Measurements from ENCODE around the gene OLFML1.

The OLFML1 gene

GRCh38 chr11:7480113-7480512 is 5.2 kb upstream of the OLFML1 start:
- no peak for DNase-seq (ENCODE audit: low read depth in 2 of 2)

- DNase-seq (ENCODE audit: low read depth in 2 of 2) = no peak
Observed at GRCh38 chr11:7484131-7484530, 1.2 kb upstream of the OLFML1 start.

- no peak for DNase-seq (ENCODE audit: low read depth in 2 of 2)
Observed at GRCh38 chr11:7484645-7485044, 661 bp upstream of the OLFML1 start.

- no peak for DNase-seq (ENCODE audit: low read depth in 2 of 2)
Observed at GRCh38 chr11:7486098-7486780, 933 bp downstream of the OLFML1 start.

GRCh38 chr11:7486781-7487140 is 1.5 kb downstream of the OLFML1 start:
- DNase-seq (ENCODE audit: low read depth in 2 of 2) = no peak

- DNase-seq (ENCODE audit: low read depth in 2 of 2) = no peak
Observed at GRCh38 chr11:7487360-7487759, 2.1 kb downstream of the OLFML1 start.

- no peak for DNase-seq (ENCODE audit: low read depth in 2 of 2)
Observed at GRCh38 chr11:7488681-7489080, 3.4 kb downstream of the OLFML1 start.

GRCh38 chr11:7489376-7489775 is 4.1 kb downstream of the OLFML1 start:
- DNase-seq (ENCODE audit: low read depth in 2 of 2) = no peak

GRCh38 chr11:7490054-7490453 is 4.7 kb downstream of the OLFML1 start:
- no peak for DNase-seq (ENCODE audit: low read depth in 2 of 2)

- DNase-seq (ENCODE audit: low read depth in 2 of 2) = no peak
Observed at GRCh38 chr11:7490535-7490934, 5.2 kb downstream of the OLFML1 start.

- no peak for DNase-seq (ENCODE audit: low read depth in 2 of 2)
Observed at GRCh38 chr11:7492253-7492652, 6.9 kb downstream of the OLFML1 start.

GRCh38 chr11:7493670-7494069 is 8.4 kb downstream of the OLFML1 start:
- DNase-seq (ENCODE audit: low read depth in 2 of 2) = no peak

- DNase-seq (ENCODE audit: low read depth in 2 of 2) = no peak
Observed at GRCh38 chr11:7494086-7494745, 8.9 kb downstream of the OLFML1 start.

- DNase-seq (ENCODE audit: low read depth in 2 of 2) = no peak
Observed at GRCh38 chr11:7495882-7496551, 10.7 kb downstream of the OLFML1 start.

GRCh38 chr11:7498193-7498592 is 12.9 kb downstream of the OLFML1 start:
- no peak for DNase-seq (ENCODE audit: low read depth in 2 of 2)

- DNase-seq (ENCODE audit: low read depth in 2 of 2) = no peak
Observed at GRCh38 chr11:7499081-7499480, 13.8 kb downstream of the OLFML1 start.

- no peak for DNase-seq (ENCODE audit: low read depth in 2 of 2)
Observed at GRCh38 chr11:7500251-7500650, 14.9 kb downstream of the OLFML1 start.

- DNase-seq (ENCODE audit: low read depth in 2 of 2) = no peak
Observed at GRCh38 chr11:7501251-7501650, 15.9 kb downstream of the OLFML1 start.

- DNase-seq (ENCODE audit: low read depth in 2 of 2) = no peak
Observed at GRCh38 chr11:7501894-7502293, 16.6 kb downstream of the OLFML1 start.

- DNase-seq (ENCODE audit: low read depth in 2 of 2) = no peak
Observed at GRCh38 chr11:7506243-7506642, 20.9 kb downstream of the OLFML1 start.

- no peak for DNase-seq (ENCODE audit: low read depth in 2 of 2)
Observed at GRCh38 chr11:7508087-7508486, 22.8 kb downstream of the OLFML1 start.

- DNase-seq (ENCODE audit: low read depth in 2 of 2) = no peak
Observed at GRCh38 chr11:7509966-7510365, 24.7 kb downstream of the OLFML1 start.

GRCh38 chr11:7511401-7511800 is 26.1 kb downstream of the OLFML1 start:
- DNase-seq (ENCODE audit: low read depth in 2 of 2) = no peak
